ENCODE results near the gene ZNF236.

- TF ChIP-seq POLR2AphosphoS5 (IDR thresholded peaks at IDR 0.05; ENCODE audit: insufficient read depth, low read depth, low read length) (no peak), CTCF (IDR thresholded peaks at IDR 0.05; ENCODE audit: extremely low read depth in 1 of 2, insufficient read depth in 1 of 2, low read depth in 1 of 2, low read length in 2 of 2) (no peak), MYC (IDR thresholded peaks at IDR 0.05; ENCODE audit: low read depth, low read length) (no peak), POLR2A (IDR thresholded peaks at IDR 0.05; ENCODE audit: low read depth, low read length) (no peak), EZH2 (IDR thresholded peaks at IDR 0.05; ENCODE audit: borderline replicate concordance, low read depth, low read length, severe bottlenecking) (no peak), MAX (IDR thresholded peaks at IDR 0.05; ENCODE audit: insufficient read depth, insufficient read length) (no peak)
Measured at GRCh38 chr18:77009675-77010074, 187.3 kb downstream of the ZNF236 start.

Data from endothelial cell of umbilical vein (primary cell).